Effector CD4-positive, alpha-beta T cell (primary cell): Measurements from ENCODE around the gene C1RL.

ENCODE experiments used
- DNase-seq: peaks from one replicate; pipeline ENCODE4 v3.0.0-alpha.2; 2020

C1RL gene

DNA sequence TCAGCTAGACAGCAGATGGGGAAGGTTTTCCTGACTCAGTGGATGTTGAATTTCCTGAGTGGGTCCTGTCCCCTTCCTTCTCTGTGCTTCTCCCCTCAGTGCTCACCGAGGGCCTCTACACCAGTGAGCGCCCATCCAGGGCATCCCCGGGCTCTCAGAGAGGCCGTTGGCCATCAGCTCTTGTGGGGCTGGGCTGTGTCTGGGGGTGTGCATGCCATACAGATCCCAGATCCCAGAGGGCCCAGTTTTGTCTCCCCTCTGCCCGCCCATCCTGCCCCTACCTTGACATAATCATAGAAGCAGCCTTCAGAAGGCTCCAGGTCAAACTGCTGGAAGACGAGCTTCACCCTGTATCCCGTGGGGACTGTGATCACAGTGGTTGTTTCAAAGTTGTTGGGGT is 17.8 kb downstream of the C1RL start:
- no peak for DNase-seq

DNA sequence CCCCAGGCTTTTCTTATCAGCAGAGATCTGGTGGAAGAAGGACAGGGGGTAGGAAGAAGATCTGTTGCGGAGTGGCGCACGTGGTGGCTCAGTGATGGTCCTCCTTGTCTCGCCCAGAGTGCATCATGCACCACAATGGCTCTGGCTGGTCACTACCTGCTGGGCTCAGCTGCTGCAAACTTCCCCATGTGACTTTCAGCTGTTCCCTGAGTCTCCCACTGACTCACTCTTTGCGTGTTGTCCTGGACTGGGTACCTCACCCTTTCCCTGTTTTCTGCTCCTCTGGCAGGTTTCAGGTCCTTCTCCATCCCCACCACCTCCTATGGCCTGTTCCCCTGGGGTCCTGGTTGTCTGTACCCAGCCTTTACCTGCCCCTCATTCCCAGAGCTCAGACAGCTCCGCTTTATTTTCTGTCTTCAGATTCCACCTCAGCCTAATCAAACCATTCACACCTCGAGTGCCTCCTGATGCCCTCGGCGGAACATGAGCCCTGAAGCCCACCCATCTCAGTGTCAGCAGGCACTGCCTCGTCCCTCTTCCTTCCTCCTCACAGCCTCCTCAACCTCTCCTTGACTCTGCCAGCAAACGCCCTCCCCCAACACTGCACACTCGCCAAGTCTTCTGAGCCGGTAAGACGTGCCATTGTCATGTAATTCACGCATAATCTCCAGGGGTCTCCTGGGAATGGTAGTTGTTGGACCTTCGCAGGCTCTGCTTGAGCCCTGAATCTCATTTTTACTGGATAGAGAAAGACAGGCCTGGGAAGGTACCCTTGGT is 18.6 kb downstream of the C1RL start:
- DNase-seq: no peak

DNA sequence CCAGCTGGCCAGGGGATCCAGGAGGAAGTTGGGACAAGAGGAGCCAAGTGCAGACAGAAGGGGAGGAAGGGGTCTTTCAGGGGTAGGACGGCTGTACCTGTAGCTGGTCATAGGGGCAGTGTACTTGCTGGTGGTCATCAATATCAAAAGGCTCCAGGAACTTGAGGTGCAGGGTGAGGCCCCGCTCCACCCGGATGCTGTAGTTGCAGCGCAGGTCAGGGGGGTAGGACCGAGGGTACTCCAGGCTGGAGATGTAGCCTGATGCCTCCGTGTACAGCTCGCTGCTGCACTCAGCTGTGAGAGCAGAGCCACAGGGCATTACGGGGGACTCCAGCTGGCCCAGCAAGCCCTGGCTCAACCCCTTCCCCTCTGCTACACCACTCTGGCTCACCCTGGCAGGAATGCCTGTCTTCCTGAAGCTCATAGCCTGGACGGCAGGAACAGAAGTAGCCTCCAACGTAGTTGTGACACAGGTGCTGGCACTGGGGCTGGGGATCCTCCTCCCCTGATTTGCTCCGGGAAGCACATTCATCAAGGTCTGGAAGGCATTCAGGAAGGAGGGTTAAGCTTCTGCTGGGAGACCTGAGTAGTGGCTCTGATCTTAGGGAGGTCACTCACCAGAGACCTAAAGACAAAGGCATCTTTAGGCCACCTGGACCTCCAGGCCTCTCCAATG is 19.7 kb downstream of the C1RL start:
- no peak for DNase-seq

DNA sequence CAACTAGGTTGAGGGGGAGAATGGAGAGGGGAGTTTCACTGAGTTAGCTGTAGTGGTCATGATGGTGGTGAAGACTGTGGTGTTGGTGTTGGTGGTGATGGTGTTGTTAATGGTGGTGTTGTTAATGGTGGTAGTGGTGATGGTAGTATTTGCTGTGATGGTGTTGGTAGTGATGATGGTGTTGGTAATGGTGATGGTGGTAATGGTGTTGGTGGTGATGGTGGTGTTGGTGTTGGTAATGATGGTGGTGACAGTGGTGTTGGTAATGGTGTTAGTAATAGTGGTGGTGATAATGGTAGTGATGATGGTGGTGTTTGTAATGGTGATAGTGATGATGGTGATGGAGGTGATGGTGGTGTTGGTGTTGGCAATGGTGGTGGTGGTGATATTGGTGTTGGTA is 25.9 kb downstream of the C1RL start:
- DNase-seq: no peak

DNA sequence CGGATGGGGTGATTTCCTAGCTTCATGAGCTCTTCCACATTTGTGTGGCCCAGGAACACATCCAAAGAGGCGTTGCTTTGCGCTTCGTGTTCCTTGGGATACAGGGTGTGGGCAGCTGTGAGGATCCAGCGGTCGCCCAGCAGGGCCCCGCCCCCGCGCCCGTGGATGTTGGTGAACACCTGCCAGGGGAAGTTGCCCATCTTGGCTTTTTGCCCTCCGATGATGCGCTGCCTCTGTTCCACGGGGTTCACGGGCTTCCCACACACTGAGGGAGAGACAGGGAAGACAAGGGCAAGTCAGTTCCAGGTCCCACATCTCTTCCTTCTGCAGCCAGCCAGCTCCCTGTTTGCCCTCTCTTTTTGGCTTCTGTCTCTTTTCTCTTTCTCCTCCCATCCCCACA is 28.0 kb downstream of the C1RL start:
- no peak for DNase-seq

DNA sequence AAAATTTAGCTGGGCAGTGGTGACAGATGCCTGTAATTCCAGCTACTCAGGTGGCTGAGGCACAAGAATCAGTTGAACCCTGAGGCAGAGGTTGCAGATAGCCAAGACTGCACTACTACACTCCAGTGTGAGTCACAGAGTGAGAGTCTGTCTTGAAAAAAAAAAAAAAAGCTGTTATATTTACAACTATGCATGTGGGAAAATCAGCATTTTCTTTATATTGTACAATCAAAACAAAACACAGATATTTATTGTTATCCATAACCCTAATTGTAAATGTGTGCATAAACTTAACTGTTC is 29.2 kb downstream of the C1RL start:
- DNase-seq: no peak

DNA sequence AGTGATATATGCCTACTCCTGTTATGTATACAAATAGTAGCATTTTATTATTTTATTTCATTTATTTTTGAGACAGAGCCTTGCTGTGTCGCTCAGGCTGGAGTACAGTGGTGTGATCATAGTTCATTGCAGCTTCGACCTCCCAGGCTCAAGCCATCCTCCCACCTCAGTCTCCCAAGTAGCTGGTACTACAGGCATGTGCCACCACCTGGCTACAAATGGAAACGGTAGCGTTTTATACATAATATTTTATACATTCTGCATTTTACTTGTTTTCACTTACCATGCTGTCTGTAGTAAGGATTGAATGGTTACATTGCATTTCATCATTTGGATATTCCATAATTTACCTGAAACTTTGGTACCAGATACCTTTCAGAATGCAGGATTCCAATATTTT is 30.9 kb downstream of the C1RL start:
- DNase-seq: no peak

DNA sequence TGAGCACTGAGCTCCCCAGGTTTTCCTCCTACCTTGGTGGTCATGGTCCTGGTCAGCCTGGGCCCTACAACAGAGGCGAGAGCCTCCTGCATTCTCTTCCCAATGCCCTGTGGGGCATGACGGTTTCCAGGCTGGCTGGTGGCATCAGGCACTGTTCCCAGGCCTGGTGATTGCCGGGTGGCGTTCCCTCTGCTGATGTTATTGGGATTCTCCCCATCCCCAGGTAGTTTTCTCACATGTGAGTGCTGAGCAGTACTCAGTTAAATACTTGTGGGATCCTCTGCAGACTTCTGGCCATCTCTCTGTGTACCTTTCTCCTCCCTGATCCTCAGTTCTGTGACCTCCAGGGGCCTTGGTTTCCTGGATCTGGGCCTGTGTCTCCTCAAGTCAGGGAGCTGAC is 32.5 kb downstream of the C1RL start:
- DNase-seq: no peak

DNA sequence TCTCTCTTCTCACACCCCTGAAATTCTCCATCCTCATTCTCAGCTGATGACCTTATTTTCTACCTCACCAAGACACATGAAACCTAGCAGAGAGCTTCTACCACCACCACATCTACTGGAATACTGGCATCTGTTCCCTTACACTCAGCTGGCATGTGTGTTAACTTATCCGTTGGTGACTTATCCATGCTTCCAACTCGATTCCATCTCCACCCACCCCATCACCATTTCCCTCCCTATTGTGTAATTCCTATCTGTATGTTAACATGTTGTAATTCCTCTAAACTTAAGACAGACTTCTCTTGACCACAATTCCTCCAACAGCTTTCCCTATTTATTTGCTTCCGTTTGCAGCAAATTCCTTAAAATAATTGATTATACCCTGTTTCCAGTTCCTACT is 33.1 kb downstream of the C1RL start:
- no peak for DNase-seq

DNA sequence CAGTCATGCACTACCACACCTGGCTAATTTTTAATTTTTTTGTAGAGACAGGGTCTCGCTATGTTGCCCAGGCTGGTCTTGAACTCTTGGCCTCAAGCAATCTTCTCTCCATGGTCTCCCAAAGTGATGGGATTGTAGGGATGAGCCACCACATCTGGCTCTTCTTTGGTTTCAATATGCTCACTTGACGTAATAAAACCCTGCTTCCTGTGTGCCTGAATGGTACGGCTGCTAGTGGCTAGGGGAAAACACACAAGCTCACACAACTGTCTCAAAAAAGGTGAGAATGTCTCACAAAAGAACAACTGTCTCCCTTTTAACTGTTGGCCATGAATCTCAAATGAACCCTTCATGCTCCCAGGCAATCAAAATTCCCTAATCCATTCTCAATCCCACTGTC is 33.5 kb downstream of the C1RL start:
- no peak for DNase-seq

DNA sequence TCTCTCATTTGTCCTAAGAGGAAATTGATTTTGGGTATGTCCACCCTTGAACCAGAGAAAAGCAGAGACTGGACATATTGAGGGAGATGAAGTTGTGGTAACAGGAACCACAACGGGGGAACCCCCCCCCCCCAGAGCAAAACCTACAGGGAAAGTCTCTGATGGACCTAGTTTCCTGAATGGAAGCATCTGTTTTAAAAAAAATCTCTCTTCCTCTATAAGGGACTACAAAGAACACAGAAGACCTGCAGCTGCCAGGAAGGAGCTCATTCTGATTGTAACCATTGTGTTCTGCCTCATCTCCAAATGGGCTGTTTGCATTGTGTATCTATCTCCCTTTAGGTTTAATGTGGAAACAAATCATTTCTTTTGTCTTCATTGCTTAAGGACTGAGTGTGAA is 35.1 kb downstream of the C1RL start:
- no peak for DNase-seq

DNA sequence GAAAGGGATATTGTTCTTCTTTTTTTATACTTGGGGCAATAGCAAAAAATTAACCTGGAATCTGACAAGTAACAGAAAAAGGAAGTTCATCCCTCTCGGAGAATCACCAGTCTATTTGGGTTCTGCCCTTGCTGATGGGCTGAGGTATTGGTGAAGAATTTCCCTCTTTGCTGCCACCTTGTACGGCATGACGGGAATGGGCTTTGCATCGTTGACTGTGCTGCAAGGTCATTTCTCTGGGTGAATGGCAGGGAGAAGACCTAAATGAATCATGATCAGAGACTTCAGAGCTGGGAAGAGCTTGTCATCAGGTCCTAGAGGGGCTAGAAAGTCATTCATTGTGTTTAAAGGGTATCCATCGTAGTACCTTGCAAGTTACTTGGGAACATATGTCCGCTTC is 36.5 kb downstream of the C1RL start:
- no peak for DNase-seq

DNA sequence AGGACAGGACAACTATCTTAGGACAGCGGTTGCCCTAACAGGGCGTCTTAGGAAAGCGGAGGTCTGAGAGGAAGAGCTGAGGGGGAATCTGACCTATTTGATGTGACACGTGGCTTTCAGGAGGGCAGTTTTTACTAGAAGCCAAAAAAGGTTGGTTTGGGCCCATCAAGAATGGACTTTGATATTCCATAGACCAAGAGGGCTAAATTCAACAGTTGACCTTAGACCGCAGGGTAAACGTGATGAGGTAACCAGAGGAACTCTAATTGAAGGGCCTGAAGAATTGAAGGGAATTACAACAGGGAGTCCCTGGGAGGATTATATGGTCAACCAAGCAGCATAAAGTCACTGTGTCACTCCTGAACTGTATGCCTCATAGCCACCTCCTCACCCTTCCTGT is 37.0 kb downstream of the C1RL start:
- no peak for DNase-seq

DNA sequence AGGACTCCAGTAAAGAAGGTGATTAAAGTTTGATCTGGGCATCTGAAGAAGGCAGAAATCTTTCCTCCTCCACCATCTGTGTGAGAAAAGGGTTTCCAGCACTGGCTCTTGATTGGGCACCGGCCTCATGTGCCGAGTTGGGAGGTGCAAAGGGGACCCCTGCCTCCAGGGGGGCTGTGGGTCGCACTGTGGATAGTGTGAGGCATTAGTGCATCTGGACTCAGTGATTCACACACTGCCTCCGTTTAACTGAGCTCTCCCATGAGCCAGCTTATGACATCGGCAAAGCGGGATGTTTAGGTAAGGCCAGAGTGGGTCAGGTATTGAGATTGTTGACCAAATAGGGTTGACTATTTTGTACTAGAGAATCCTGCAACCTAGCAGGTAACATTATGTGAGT is 39.6 kb downstream of the C1RL start:
- no peak for DNase-seq

DNA sequence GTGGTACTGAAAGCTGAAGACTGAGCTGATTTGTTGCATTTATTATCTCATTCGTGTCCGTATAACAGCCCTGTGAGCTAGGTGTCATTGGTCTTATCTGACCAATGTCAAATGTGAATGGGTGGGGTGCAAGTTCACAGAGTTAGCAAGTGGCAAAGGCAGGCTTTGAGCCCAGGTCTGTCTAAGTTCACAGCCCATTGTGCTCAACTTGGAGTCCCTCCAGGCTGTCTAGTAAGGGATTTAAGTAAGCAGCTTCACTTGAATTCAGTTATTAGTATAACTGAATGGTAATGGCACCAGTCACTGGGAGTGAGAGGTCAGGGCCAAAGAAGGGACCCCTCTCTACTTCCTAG is 40.0 kb downstream of the C1RL start:
- no peak for DNase-seq

DNA sequence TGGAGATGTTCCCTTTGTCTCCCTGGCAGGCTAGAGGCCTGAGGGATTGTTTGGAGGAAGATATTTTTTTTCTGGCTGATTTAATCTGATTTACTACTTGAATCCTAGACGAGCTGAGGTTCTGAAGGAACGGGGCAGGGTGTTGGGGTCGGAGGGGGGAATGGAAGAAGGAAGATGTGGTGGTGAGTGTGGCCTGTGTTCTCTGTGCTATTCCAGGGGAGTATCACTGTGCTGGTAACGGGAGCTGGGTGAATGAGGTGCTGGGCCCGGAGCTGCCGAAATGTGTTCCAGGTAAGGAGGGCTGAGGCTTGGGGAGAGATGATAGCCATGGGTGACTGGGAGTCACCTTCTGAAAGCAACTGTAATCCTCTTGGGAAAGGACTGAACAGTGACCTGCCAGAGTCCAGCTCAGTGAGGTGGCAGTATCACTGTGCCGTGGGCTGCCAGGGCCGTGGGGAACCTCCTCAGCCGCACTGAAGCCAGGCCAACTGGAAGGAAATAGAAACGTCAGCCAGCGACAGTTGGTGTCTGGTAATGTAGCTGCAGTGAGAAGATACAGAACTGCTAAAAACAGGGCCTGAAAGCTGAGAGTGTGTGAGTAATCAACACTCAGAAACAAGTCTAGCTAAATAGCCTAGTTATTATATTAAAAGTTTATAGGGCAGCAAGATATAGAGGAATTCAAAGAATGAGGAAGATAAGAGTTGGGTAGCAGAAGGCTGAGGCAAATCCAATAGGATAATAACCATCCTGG is 40.6 kb downstream of the C1RL start:
- no peak for DNase-seq

DNA sequence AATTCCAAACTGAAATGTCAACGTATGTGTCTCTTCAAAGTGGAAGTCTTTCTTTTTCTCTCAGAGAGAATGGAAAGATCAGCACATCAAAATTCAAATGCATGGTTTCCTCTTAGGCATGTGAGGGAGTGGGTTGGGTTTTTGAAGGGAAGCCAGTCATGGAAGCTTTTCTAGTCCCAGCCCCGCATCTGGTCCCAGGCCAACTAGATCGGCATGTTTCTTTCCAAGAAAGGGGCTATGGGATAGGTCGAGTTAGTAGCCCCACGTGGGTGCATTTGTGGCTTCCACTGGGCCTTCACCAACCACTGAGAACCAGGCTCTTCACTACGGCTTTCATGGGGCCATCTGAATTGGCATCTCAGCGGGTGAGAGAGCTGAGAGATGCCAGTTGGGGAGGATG is 41.9 kb downstream of the C1RL start:
- DNase-seq: no peak

DNA sequence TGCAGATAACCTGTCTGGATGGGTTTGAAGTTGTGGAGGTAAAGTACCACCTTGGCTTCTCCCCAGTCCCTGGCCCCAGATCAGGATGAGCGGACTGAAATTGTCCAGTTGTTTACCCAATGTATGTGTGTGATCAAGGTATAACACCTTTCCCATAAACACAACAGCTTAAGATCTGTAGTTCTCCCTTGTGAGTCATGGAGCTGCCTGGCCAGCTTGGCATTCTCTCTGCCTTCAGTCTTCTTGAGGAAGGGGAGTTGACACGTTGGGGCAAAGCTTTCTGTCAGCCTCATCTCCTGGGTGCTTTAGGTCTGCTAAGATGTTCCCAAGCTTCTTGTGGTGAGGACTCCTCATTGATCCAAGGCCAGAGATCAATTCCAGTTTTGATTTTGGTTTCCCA is 42.4 kb downstream of the C1RL start:
- DNase-seq: no peak

DNA sequence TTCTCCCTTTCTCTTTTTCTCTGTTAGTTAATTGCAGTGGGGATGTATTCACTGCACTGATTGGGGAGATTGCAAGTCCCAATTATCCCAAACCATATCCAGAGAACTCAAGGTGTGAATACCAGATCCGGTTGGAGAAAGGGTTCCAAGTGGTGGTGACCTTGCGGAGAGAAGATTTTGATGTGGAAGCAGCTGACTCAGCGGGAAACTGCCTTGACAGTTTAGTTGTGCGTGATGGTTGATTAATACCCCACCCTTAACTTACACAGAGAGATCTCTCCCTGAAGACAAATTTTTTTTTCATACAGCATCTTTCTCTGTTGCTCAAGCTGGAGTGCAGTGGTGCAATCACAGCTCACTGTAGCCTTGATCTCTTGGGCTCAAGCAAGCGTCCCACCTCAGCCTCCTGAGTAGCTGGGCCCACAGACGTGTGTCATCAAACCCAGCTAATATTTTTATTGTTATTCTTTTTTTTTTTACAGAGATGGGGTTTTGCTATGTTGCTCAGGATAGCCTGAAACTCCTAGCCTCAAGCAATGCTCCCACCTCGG is 43.9 kb downstream of the C1RL start:
- no peak for DNase-seq

DNA sequence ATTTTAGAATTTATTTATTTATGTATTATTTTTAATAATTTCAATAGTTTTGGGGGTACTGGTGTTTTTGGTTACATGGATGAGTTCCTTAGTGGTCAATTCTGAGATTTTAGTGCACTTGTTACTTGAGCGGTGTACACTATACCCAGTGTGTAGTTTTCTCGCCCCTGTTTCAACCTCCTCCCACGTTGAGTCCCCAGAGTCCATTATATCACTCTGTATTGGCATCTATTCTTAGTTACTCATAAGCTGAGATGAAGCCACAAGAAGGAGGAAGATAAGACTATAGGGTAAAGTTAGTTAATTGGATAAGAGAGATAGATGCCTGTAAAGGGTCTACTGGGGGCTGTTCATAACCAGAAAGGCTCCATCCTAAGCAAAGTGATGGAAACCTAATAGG is 44.5 kb downstream of the C1RL start:
- no peak for DNase-seq

DNA sequence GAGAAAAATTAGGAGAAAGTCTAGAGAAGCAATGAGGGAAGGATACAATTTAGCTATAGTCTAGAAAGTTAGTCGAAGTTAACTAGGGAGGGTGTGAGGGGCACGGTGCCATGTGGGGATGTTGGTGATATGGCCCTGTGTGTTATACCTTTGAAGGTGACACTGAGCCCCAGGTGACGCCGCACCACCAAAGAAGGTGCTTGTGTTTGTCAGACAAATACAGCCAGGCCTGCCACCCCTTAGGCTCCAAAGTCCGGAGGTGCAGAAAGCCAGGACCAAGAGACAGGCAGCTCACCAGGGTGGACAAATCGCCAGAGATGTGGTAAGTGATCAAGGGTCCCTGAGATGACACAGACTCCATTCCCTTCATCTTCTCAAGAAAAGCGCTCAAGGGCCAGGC is 47.4 kb downstream of the C1RL start:
- no peak for DNase-seq

DNA sequence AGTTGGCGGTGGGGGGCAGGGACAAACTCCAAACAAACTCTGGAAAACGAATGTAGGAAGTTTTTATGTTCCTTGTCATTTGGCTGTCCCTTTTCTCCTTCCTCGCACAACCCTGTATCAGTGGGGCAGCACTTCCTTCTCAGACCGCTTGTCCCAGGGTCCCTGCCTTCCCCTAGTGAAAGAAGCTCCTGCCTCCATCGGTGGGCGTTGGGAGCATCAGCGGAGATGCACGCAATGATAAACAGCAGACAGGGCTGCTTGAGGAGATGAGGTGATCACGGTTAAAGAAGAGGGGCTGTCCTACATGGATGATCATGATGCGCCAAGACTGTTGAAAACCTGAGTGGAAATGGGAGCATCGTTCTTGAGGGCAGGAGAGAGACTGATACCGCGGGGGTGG is 47.9 kb downstream of the C1RL start:
- no peak for DNase-seq

DNA sequence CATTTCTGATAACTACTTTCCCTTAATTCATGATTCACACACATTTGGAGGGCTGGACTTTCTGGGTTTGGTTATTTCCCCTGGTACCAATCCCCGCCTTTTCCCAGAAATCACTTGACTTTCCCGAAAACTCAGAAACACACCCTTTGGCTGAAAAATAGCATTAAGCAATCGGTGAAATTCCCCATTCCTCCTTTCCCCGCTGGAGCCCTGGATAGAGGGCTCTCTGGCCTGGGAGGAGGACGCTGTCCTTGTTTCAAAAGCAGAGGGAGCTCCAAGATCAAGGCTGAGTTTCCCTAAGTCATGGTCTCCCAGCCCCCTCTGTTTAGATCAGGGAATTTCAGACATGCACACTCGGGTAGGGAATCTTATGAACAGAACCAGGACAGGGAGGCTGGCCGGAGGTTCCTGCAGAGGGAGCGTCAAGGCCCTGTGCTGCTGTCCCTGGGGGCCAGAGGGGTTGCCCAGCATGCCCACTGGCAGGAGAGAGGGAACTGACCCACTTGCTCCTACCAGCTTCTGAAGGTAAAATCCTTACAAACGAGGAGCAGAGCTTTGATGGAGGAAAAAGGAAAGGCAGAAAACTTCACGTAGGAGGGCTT is 48.6 kb downstream of the C1RL start, which contains the start of gene C1S:
Gene C1S, plus strand, starts transcription at position 366 of the 602 bp plus-strand sequence. CDS start 1,195 bp downstream, outside the sequence.
- no peak for DNase-seq

DNA sequence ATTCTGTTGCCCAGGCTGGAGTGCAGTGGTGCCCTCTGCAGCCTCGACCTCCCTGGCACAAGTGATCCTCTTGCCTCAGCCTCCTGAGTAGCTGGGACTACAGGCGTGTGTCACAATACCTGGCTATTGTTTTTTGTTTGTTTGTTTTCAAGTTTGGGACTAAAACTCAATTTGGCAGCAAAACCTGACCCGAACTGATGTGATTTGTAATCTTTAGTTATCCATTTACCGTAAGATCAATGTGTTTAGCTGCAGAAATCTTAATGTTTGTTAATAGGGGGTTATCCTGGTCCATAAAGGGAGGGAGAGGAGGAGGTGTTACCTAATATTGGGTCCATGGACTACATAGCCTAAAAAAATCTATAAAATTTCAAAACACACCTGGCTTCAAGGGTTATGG is 49.2 kb downstream of the C1RL start:
- DNase-seq: no peak
